Erythroblast (primary cell): Measurements from ENCODE around the gene GRM5.

Experiments
- GATA1 ChIP-seq: IDR thresholded peaks from 2 replicates; pipeline ENCODE4 v1.6.1; 2011; ENCODE audit warnings: low read depth, mild to moderate bottlenecking, control low read depth, low read length, moderate library complexity
- POLR2A ChIP-seq: IDR thresholded peaks from 2 replicates; pipeline ENCODE4 v1.6.1; 2011; ENCODE audit warnings: mild to moderate bottlenecking, low read length

DNA sequence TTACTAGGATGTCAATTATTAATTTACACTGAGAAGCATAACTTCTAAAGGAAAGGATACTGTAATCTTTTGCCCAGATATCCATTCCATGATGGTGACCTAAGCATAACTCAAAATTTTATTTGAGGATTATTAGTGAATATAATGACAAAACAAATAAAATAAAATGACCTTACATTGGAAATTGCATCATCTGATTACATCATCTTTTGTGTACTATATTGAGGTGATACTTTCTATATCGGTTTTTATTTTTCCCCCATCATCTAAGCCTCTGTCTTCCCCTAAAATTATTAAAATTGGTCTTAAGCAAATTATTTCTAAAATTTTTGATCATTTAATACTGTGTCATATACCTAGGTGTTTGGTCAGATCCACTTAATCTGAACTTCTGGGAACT, 578.1 kb downstream of the GRM5 start:
- TF ChIP-seq POLR2A (no peak), GATA1 (no peak)
